Cerebellar nuclear complex (tissue), 1 donor: ENCODE data around the gene SLC27A2.

Experiments
- DNase-seq, 2 experiments: peaks; one replicate each; lab custom pipeline; 2025; lab: John Stamatoyannopoulos, UW

The SLC27A2 gene

GRCh38 chr15:50241684-50242450, 59.9 kb downstream of the SLC27A2 start:
- DNase-seq: no peak

- no peak for DNase-seq
Measured at GRCh38 chr15:50244153-50244552, 62.2 kb downstream of the SLC27A2 start.

GRCh38 chr15:50244959-50245624, 63.1 kb downstream of the SLC27A2 start:
- DNase-seq: no peak

GRCh38 chr15:50246631-50247030, 64.6 kb downstream of the SLC27A2 start:
- no peak for DNase-seq

DNA sequence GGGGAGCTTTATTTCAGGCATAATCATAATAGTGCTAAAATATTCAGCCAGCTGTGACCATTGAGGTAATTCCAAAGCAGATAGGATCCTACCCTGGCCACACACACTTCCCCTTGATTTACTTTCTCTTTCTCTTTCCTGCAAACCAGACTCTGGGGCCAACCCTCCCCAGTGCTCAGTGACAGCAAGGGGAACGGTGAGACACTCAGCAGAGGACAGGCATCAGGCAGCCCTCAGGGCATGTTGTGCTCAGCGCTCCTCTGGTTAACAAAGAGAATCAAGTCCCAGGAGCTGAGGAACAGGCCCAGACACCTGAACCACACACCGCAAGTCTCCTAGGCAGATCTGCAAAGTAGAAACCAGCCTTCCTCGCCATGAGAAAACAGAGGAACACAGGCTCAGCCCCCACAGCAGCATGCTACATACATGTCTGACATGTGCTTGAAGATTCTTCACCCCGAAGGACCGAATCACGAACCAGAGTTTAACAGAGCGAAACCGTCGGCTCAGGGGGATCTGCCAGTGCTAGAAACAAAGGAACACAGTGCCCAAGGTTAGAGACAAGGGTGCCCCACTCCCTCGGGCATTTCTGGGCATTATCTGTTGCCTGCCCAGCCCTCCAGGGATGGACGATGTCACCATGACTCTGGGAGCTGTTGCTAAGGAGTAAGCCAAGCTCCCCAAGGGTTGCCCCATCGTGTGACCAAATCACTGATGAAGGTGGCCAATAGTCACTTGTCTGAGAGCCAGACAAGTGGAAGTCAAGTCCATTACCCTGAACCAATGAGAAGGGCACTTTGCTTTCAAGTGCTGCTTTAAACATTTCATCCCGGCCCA, 66.0 kb downstream of the SLC27A2 start:
- DNase-seq: no peak

DNA sequence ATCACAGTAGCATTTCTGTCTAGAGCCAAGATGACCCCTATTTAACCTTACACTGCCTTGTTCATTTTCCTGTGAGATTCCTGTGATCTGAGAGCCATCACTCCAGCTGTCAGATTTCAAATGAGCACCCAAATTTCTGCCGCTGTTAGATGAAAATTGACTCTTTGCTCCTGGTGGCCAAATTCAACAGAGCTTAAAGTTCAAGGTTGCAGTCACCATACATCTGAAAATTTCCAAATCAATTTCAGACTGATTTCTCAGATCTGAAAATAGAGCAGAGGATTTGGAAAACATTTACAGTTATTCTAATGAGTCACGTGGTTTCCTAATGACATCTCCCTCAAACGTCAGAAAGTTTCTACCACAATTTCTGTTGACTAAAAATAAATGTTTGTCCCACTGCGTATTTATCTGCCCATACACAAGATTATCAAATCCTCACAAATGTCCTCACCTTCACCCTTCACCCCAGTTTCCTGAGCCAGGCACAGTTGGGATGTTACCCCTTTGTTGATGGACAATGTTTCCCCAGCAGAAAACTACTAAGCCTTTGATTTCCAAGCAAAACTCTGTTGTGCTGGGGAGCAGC, 67.1 kb downstream of the SLC27A2 start:
- no peak for DNase-seq

- DNase-seq: no peak
Measured at GRCh38 chr15:50249704-50250103, 67.7 kb downstream of the SLC27A2 start.

DNA sequence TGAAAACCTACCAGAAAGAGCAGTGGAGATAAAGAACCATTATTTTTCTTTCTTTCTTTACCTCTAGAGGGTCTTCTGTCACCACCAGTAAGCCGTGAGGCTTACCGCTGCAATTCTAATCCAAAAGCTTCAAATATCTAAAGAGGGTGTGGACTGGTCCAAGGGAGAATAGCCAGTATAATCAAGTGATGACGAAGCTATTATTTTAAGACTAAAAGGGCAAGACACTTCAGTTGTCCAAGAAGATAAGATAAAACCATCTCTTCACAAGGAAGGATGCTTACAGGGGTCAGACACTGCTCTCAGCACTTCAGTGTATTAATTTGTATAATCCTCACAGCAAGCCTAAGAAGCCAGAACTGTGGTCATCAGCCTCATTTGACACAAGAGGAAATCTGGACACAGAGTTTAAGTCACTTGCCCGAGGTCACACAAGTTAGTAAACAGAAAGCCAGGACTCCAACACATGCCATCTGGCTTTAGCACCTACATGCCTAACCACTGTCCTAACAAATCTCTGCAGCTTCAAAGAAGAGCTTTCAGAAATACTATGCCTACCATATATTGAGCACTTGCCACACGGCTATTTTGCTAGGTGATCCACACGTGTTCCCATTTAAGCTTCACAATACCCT, 68.9 kb downstream of the SLC27A2 start:
- no peak for DNase-seq

DNA sequence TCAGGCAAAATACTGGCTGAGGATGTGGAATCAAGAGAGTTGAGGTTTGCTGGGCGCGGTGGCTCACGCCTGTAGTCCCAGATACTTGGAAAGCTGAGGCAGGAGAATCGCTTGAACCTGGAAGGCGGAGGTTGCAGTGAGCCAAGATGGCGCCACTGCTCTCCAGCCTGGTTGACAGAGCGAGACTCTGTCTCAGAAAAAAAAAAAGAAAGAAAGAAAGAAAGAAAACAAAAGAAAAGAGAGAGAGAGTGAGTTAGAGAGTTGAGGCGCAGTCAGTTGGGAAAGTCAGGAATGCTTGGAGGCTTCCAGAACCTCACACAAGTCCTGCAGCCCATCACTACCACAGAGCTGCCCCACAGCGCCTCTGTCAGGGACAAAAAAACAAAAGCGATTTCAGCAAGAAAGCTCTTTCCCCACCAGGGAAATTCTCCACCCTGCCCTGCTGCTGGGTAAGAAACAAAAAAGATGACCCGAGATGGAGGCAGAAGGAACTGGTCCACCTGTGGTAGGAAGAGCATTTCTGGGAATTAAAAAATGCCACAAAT, 69.7 kb downstream of the SLC27A2 start:
- DNase-seq: no peak

DNA sequence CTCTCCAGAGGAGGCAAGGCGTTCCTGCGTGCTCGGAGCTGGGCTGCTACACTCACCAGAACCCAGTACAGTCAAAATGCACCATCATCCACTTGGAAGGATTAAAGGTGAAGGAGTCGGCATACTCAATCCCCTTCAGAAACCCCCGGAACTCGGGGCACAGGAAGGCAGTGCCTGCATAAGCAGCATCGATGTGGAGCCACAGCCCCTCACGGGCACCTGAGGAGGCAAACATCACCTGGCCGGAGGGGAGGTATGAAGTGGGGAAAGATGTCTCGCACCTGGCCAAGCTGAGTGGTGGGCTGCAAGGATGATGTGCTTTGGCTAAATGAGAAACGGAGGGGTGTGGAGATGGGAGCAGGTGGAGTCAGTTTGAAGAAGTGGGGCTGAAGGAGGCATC, 70.6 kb downstream of the SLC27A2 start:
- DNase-seq: no peak

DNA sequence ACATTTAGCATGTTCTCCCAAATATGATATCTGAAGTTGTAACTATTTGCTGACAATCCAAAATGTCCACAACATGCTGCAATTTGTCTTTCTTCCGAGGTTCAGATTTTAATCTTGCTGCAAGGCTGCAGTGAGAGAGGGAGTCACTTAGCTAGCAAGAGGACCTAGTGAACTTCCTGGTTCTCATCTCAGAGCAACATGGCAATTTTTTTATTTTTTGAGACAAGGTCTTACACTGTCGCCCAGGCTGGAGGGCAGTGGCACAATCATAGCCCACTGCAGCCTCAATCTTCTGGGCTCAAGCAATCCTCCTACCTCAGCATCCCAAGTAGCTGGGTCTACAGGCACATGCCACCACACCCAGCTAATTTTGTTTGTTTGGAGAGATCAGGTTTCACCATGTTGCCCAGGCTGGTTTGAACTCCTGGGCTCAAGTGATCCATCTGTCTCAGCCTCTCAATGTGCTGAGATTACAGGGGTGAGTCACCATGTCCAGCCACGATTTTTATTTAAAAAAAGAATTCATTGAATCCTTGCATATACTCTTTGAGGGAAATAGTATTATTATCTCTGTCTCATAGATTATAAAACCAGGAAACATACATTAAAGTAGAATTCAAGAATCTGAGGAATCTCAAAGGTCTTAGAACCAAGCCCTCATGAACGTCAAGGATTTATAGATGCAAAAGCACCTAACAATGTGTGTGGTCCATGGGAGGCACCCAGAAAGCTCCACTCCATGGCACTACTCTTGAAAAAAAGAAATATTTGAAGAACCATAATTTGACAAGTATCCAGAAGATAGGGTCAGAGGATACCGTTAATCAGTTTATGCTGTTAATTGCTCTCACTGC, 74.4 kb downstream of the SLC27A2 start:
- DNase-seq: no peak

DNA sequence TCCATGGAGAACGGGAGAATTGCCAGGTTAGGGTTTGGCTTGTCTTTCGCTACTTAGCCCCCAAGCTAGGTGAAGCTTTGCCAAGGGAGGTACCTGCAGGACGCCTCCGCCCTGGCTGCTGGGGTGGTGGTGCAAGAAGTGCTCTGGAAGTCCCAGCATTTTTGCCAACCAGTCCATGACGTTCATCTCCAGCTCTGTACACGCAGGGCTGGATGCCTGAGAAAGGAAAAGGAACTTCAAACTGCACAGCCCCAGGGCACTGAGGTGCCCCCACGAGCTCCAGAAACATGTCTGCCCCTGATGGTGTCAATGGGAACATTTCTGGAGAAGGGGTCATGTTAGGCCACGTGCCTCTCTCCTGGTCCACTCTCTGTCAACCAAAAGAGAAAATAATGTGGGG, 75.3 kb downstream of the SLC27A2 start:
- DNase-seq: no peak

DNA sequence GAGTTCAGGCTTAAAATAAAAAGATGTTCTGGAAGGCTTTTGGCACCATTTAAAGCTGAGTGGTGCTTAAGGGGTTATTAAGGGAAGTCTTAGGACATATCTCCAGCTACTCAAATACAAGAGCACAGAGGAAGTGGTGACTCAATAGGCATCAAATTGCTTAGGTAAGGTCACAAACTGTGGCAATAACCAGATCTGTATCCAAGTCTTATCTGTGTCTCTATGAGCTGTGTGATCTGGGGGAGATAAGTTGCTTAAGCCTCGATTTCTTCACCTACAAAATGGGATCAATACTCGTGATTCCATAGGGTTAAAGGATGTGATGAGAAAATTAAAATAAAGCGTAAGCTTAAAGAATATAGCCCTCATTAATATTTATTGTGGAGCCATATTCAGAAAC, 75.9 kb downstream of the SLC27A2 start:
- DNase-seq: no peak

GRCh38 chr15:50259276-50259675, 77.3 kb downstream of the SLC27A2 start:
- DNase-seq: no peak

- no peak for DNase-seq
Measured at GRCh38 chr15:50260969-50261496, 79.0 kb downstream of the SLC27A2 start.

- no peak for DNase-seq
Measured at GRCh38 chr15:50261981-50262380, 80.0 kb downstream of the SLC27A2 start.

- DNase-seq: no peak
Measured at GRCh38 chr15:50262533-50262932, 80.5 kb downstream of the SLC27A2 start.

DNA sequence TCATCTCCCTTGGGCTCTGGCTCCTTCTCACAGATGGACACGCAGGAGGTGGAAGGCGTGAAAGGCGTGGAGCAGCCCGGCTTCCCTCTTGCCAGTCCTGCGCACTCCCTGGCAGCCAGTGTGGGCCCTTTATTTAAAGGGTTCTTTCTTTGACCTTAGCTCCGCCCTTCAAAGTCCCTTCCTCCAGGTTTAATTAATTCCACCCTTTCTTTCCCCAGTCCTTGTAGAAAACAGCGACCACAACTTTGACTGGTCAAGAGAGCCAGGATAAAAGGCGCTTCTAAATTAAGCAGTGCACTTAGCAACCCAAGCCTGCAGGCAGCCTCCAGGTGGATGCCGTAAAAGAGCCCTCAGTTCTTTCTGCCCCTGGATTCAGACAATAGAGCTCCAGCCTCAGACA, 83.6 kb downstream of the SLC27A2 start, which contains the start of gene HDC:
Gene HDC, minus strand, starts transcription at position 107 of the 400 bp plus-strand sequence. Its CDS starts 103 bp downstream, at position 4.
- DNase-seq: no peak

DNA sequence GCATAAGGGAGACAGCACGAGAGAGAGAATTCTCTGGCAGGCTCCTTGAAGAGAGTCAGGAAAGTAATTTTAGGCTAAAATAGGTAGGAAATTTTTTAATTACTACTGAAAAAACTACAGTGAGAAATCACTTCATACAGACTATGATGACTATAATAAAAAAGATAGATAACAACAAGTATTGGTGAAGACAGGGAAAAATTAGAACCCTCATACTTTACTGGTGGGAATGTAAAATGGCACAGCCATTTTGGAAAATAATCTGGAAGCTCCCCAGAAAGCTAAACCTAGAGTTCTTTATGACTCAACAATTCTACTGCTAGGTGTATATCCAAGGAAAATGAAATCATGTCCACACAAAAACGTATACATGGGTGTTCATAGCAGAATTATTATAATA, 85.6 kb downstream of the SLC27A2 start:
- DNase-seq: no peak

DNA sequence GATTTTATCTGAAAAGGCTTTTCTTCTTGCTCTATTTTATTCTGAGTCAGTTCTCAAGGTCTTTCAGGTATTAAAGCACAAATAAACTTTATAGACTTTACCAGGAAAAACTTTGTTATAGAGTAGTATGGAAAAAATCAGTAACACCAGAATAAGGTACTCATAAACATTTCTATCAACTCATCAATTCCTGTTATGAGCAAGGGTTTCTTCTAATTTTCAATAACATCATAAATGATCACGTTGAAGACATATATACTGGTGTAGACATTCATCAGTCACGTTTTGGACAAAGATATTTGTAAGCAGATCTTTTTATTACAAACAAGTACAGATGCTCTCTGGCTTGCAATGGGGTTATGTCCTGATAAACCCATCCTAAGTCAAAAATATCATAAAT, 93.1 kb downstream of the SLC27A2 start:
- DNase-seq: no peak
